Activated T-cell treated with anti-CD3 and anti-CD28 coated beads, Interleukin-2, amount 50 U/mL, for 4 hours (primary cell): Measurements from ENCODE around the gene SHROOM2. TPM values are rescaled to one million over a fixed set of nuclear protein-coding genes. Genes with fewer than 3 reads are reported as not detected.

Source experiments
- ATAC-seq, 2 donors: fragments of 200-7000 bp; cut with Tn5 transposase; one replicate each; pipeline ENCODE4 v1.10.0; 2021
- DNase-seq: peaks from one replicate; pipeline ENCODE4 v3.0.0-alpha.2; 2020
- H3K27me3 Mint-ChIP-seq: one replicate; pipeline ENCODE4 v1.8.0; 2021; ENCODE audit warnings: low read depth, mixed read lengths
- H3K36me3 Mint-ChIP-seq: one replicate; pipeline ENCODE4 v1.8.0; 2022; ENCODE audit warnings: mixed read lengths; ENCODE audit not compliant: insufficient read depth
- H3K4me1 Mint-ChIP-seq: one replicate; pipeline ENCODE4 v1.8.0; 2021; ENCODE audit warnings: low read depth, mixed read lengths
- H3K4me3 Mint-ChIP-seq: one replicate; pipeline ENCODE4 v1.8.0; 2021; ENCODE audit warnings: mild to moderate bottlenecking, moderate library complexity, mixed read lengths
- H3K9me3 Mint-ChIP-seq: one replicate; pipeline ENCODE4 v1.8.0; 2021; ENCODE audit warnings: mixed read lengths
- total RNA-seq, 3 donors: library from RNA; stranded (reverse); gene quantifications; one replicate each; pipeline ENCODE4 v1.2.1, GENCODE V29; 2021

Gene SHROOM2
- total RNA-seq, 3 donors from 2014 or later = 0.03 TPM; not detected in 2

- Mint-ChIP-seq H3K9me3 (no peaks in the 10 kb centered on the region), H3K4me1 (no peaks in the 10 kb centered on the region), H3K36me3 (no peaks in the 10 kb centered on the region), H3K4me3 (no peak overlapping the region), H3K27me3 (peaks cover 4% of the 10 kb centered on the region)
- no peak for DNase-seq
- peak; percentile 79 for ATAC-seq
These were observed 43.4 kb downstream of the SHROOM2 start for GRCh38 chrX:9829308-9830267.

GRCh38 chrX:9832811-9833210 is 46.6 kb downstream of the SHROOM2 start:
- Mint-ChIP-seq H3K4me1 (no peaks in the 10 kb centered on the region), H3K27me3 (peaks cover 4% of the 10 kb centered on the region), H3K36me3 (no peaks in the 10 kb centered on the region), H3K4me3 (no peak overlapping the region), H3K9me3 (no peaks in the 10 kb centered on the region)
- ATAC-seq = no peak
- DNase-seq = no peak

- Mint-ChIP-seq H3K4me3 (no peak overlapping the region), H3K27me3 (peaks cover 7% of the 10 kb centered on the region), H3K9me3 (no peaks in the 10 kb centered on the region), H3K4me1 (no peaks in the 10 kb centered on the region), H3K36me3 (no peaks in the 10 kb centered on the region)
- no peak for ATAC-seq
- DNase-seq = no peak
These were observed 49.5 kb downstream of the SHROOM2 start for GRCh38 chrX:9835585-9836210.

GRCh38 chrX:9842541-9842940 is 56.3 kb downstream of the SHROOM2 start:
- peaks cover 19% of the 10 kb centered on the region for H3K27me3 Mint-ChIP-seq
- no peaks in the 10 kb centered on the region for H3K36me3 Mint-ChIP-seq
- H3K9me3 Mint-ChIP-seq = no peaks in the 10 kb centered on the region
- no peak overlapping the region for H3K4me3 Mint-ChIP-seq
- ATAC-seq = no peak
- no peaks in the 10 kb centered on the region for H3K4me1 Mint-ChIP-seq
- DNase-seq = no peak

- H3K27me3 Mint-ChIP-seq = peaks cover 17% of the 10 kb centered on the region
- no peaks in the 10 kb centered on the region for H3K4me1 Mint-ChIP-seq
- H3K4me3 Mint-ChIP-seq = no peak overlapping the region
- H3K36me3 Mint-ChIP-seq = no peaks in the 10 kb centered on the region
- DNase-seq (no peak), ATAC-seq (no peak)
- H3K9me3 Mint-ChIP-seq = no peaks in the 10 kb centered on the region
These were observed 58.8 kb downstream of the SHROOM2 start for GRCh38 chrX:9844936-9845577.

- H3K4me3 Mint-ChIP-seq = no peak overlapping the region
- H3K36me3 Mint-ChIP-seq = no peaks in the 10 kb centered on the region
- H3K27me3 Mint-ChIP-seq = peaks cover 17% of the 10 kb centered on the region
- no peaks in the 10 kb centered on the region for H3K4me1 Mint-ChIP-seq
- DNase-seq (no peak), ATAC-seq (no peak)
- H3K9me3 Mint-ChIP-seq = no peaks in the 10 kb centered on the region
These were observed 59.3 kb downstream of the SHROOM2 start for GRCh38 chrX:9845578-9845952.

GRCh38 chrX:9846631-9847030 is 60.4 kb downstream of the SHROOM2 start:
- ATAC-seq (no peak), DNase-seq (no peak)
- Mint-ChIP-seq H3K36me3 (no peaks in the 10 kb centered on the region), H3K4me3 (no peak overlapping the region), H3K4me1 (no peaks in the 10 kb centered on the region), H3K27me3 (peaks cover 17% of the 10 kb centered on the region), H3K9me3 (no peaks in the 10 kb centered on the region)

GRCh38 chrX:9847071-9847470 is 60.8 kb downstream of the SHROOM2 start:
- H3K4me1 Mint-ChIP-seq = no peaks in the 10 kb centered on the region
- H3K27me3 Mint-ChIP-seq = peaks cover 17% of the 10 kb centered on the region
- ATAC-seq (no peak), DNase-seq (no peak)
- H3K4me3 Mint-ChIP-seq = no peak overlapping the region
- no peaks in the 10 kb centered on the region for H3K9me3 Mint-ChIP-seq
- no peaks in the 10 kb centered on the region for H3K36me3 Mint-ChIP-seq

- Mint-ChIP-seq H3K27me3 (peaks cover 15% of the 10 kb centered on the region), H3K36me3 (no peaks in the 10 kb centered on the region), H3K4me3 (no peak overlapping the region), H3K9me3 (no peaks in the 10 kb centered on the region), H3K4me1 (no peaks in the 10 kb centered on the region)
- DNase-seq = no peak
- no peak for ATAC-seq
These were observed 62.7 kb downstream of the SHROOM2 start for GRCh38 chrX:9848718-9849479.

- H3K27me3 Mint-ChIP-seq = peaks cover 7% of the 10 kb centered on the region
- ATAC-seq (no peak), DNase-seq (no peak)
- no peak overlapping the region for H3K4me3 Mint-ChIP-seq
- no peaks in the 10 kb centered on the region for H3K36me3 Mint-ChIP-seq
- no peaks in the 10 kb centered on the region for H3K4me1 Mint-ChIP-seq
- no peaks in the 10 kb centered on the region for H3K9me3 Mint-ChIP-seq
These were observed 65.7 kb downstream of the SHROOM2 start for GRCh38 chrX:9851890-9852289.

- no peak overlapping the region for H3K4me3 Mint-ChIP-seq
- no peaks in the 10 kb centered on the region for H3K9me3 Mint-ChIP-seq
- DNase-seq (no peak), ATAC-seq (no peak)
- no peaks in the 10 kb centered on the region for H3K36me3 Mint-ChIP-seq
- peaks cover 2% of the 10 kb centered on the region for H3K27me3 Mint-ChIP-seq
- H3K4me1 Mint-ChIP-seq = no peaks in the 10 kb centered on the region
These were observed 67.1 kb downstream of the SHROOM2 start for GRCh38 chrX:9853307-9853706.

GRCh38 chrX:9855561-9856283 is 69.5 kb downstream of the SHROOM2 start:
- Mint-ChIP-seq H3K9me3 (no peaks in the 10 kb centered on the region), H3K4me3 (no peak overlapping the region), H3K4me1 (no peaks in the 10 kb centered on the region), H3K36me3 (no peaks in the 10 kb centered on the region), H3K27me3 (peaks cover 2% of the 10 kb centered on the region)
- DNase-seq (no peak), ATAC-seq (no peak)

- Mint-ChIP-seq H3K4me3 (no peak overlapping the region), H3K27me3 (peaks cover 2% of the 10 kb centered on the region), H3K9me3 (no peaks in the 10 kb centered on the region), H3K4me1 (no peaks in the 10 kb centered on the region), H3K36me3 (no peaks in the 10 kb centered on the region)
- no peak for DNase-seq
- no peak for ATAC-seq
These were observed 70.4 kb downstream of the SHROOM2 start for GRCh38 chrX:9856588-9856987.
